Fibroblast of the aortic adventitia (primary cell): ENCODE results near the gene KDM4C. TPM values are rescaled to one million over a fixed set of nuclear protein-coding genes. Genes with fewer than 3 reads are reported as not detected.

Source experiments
- DNase-seq: peaks from one replicate; pipeline ENCODE4 v3.0.0-alpha.2; 2010; ENCODE audit warnings: low read depth
- H3K4me3 ChIP-seq: 2 replicates; pipeline ENCODE4 v1.5.1; 2011; ENCODE audit warnings: low read depth, mild to moderate bottlenecking, control low read depth, low read length, moderate library complexity
- total RNA-seq: library from RNA; depleted of rRNA; stranded (reverse); fragments of >200 nt; gene quantifications from 2 replicates; pipeline ENCODE4 v1.2.3, GENCODE V29; 2012; ENCODE audit warnings: low replicate concordance
- TF ChIP-seq, protein P1 (sequence below): IDR thresholded peaks from 2 replicates; pipeline ENCODE4 v1.5.1; 2011; ENCODE audit warnings: mild to moderate bottlenecking, low read length, control low read depth, inconsistent platforms; ENCODE audit not compliant: insufficient read depth

Gene KDM4C
- total RNA-seq, 1 donor = 25.1 TPM

DNA sequence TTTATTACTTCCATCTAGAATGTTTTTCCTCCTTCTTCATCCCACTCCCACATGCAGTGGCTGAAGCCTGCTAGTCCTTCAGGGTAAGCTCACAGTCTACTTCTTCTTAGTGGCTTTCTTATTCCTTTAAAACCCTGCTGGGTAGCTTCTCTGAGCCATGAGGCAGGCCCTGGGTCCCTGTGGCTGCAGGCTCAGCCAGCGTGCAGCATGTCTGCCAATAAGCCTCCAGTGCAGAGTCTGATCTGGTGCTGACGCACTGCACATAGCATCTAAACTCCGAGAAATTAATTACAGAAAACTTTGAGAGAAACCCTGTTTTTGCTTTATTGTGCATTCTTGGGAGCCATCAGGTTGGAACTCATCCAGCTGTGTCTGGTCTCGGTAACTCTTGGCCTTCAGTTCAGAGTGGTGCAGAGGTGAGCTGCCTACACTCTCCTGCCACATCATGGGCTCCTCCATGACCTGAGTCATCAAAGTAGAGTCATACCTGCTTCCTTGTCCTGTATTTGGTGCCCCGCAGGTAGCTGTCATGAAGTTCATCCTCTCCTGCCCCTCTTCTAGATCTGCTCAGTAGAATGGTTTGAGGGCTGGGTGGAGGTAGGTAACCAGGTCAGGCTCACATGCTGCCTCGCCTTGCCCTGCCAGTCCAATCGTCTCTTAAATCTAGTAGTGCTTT lies 339.4 kb downstream of the KDM4C start:
- TF ChIP-seq, protein P1, sequence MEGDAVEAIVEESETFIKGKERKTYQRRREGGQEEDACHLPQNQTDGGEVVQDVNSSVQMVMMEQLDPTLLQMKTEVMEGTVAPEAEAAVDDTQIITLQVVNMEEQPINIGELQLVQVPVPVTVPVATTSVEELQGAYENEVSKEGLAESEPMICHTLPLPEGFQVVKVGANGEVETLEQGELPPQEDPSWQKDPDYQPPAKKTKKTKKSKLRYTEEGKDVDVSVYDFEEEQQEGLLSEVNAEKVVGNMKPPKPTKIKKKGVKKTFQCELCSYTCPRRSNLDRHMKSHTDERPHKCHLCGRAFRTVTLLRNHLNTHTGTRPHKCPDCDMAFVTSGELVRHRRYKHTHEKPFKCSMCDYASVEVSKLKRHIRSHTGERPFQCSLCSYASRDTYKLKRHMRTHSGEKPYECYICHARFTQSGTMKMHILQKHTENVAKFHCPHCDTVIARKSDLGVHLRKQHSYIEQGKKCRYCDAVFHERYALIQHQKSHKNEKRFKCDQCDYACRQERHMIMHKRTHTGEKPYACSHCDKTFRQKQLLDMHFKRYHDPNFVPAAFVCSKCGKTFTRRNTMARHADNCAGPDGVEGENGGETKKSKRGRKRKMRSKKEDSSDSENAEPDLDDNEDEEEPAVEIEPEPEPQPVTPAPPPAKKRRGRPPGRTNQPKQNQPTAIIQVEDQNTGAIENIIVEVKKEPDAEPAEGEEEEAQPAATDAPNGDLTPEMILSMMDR = no peak
- peak; percentile 20 for DNase-seq
- H3K4me3 ChIP-seq = no peak overlapping the region

GRCh38 chr9:7097785-7098752 lies 340.3 kb downstream of the KDM4C start:
- peak; percentile 52 for DNase-seq
- H3K4me3 ChIP-seq = no peak overlapping the region

GRCh38 chr9:7103367-7103766 lies 345.6 kb downstream of the KDM4C start:
- TF ChIP-seq, protein P1 = no peak
- H3K4me3 ChIP-seq = no peak overlapping the region
- no peak for DNase-seq

More at GRCh38 chr9:7097785-7098752, 340.3 kb downstream of the KDM4C start:
- TF ChIP-seq, protein P1 = no peak

DNA sequence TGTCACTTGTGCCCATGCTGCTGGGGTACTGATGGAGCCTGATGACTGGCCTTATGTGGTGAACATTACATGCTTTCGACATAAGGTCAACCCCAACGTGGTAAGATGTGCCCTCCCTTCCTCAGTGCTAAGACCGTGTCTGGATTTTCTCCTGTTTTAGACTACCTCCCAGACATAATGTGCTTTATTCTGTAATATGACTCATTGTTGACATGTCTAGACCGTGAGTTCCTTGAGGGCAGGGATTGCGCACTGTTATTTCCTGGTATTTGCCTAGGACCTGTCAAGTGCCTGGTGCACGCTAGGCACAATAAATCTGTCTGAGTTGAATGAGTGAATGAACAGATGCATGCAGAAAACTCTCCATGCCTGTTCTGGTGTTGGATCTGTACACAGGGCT lies 346.0 kb downstream of the KDM4C start:
- TF ChIP-seq, protein P1 = no peak
- DNase-seq = no peak
- H3K4me3 ChIP-seq = no peak overlapping the region

- no peak overlapping the region for H3K4me3 ChIP-seq
- TF ChIP-seq, protein P1 = no peak
- DNase-seq = no peak
Measured at GRCh38 chr9:7104625-7105024, 346.9 kb downstream of the KDM4C start.

- TF ChIP-seq, protein P1 = no peak
- no peak overlapping the region for H3K4me3 ChIP-seq
- no peak for DNase-seq
Measured at GRCh38 chr9:7105095-7105494, 347.3 kb downstream of the KDM4C start.
